ENCODE results near the gene CBFA2T3. TPM values are rescaled to one million over a fixed set of nuclear protein-coding genes. Genes with fewer than 3 reads are reported as not detected.
"Not testable (repeated sequence)": the region's sequence is repeated elsewhere in the genome, so short reads cannot be mapped to it uniquely, and the experiment has no call there.

The CBFA2T3 gene
- total RNA-seq, 1 experiment from 2014 or later: 2.1 TPM

GRCh38 chr16:88895335-88895734, 81.7 kb downstream of the CBFA2T3 start:
- H3K27ac Mint-ChIP-seq (ENCODE audit: unreplicated experiment): no peak overlapping the region
- no peaks in the 10 kb centered on the region for H3K9me3 Mint-ChIP-seq (ENCODE audit: unreplicated experiment)
- BruUV-seq (replicated peaks): no TSS peak
- no peak for DNase-seq
- H3K27me3 ChIP-seq (replicated peaks; ENCODE audit: control insufficient read depth, insufficient read depth, low read length): no peaks in the 10 kb centered on the region
- no peaks in the 10 kb centered on the region for H3K4me1 Mint-ChIP-seq (ENCODE audit: low read depth, unreplicated experiment)
- peaks cover 6% of the 10 kb centered on the region for H3K27me3 Mint-ChIP-seq (ENCODE audit: insufficient read depth, unreplicated experiment)
- no peaks in the 10 kb centered on the region for H3K36me3 Mint-ChIP-seq (ENCODE audit: insufficient read depth, unreplicated experiment)
- H3K4me1 ChIP-seq: no peaks in the 10 kb centered on the region
- H3K9me3 ChIP-seq: no peaks in the 10 kb centered on the region
- H3K4me3 Mint-ChIP-seq (ENCODE audit: unreplicated experiment): no peak overlapping the region
- H3K36me3 ChIP-seq (ENCODE audit: control insufficient read depth, insufficient read depth, low read length): no peaks in the 10 kb centered on the region
- no peak overlapping the region for H3K4me3 ChIP-seq (ENCODE audit: low read depth, low read length)
- TF ChIP-seq CTCF (IDR thresholded peaks at IDR 0.05; ENCODE audit: insufficient read depth in 1 of 2, low read depth in 1 of 2, low read length in 1 of 2, severe bottlenecking in 1 of 2, unreplicated experiment in 1 of 2): no peak
- intact Hi-C loops (cut with micrococcal nuclease; ENCODE audit: unreplicated experiment): no loop called here
- POLR2A ChIA-PET: no interaction called here
- CTCF ChIA-PET: no interaction called here

- DNase-seq: no peak
- no peak overlapping the region for H3K27ac Mint-ChIP-seq (ENCODE audit: unreplicated experiment)
- Histone ChIP-seq H3K4me3 (ENCODE audit: low read depth, low read length) (no peak overlapping the region), H3K9me3 (no peaks in the 10 kb centered on the region), H3K4me1 (no peaks in the 10 kb centered on the region), H3K27me3 (replicated peaks; ENCODE audit: control insufficient read depth, insufficient read depth, low read length) (no peaks in the 10 kb centered on the region), H3K36me3 (ENCODE audit: control insufficient read depth, insufficient read depth, low read length) (no peaks in the 10 kb centered on the region)
- H3K4me1 Mint-ChIP-seq (ENCODE audit: low read depth, unreplicated experiment): no peaks in the 10 kb centered on the region
- no TSS peak for BruUV-seq (replicated peaks)
- intact Hi-C loops (cut with micrococcal nuclease; ENCODE audit: unreplicated experiment): no loop called here
- H3K9me3 Mint-ChIP-seq (ENCODE audit: unreplicated experiment): no peaks in the 10 kb centered on the region
- ChIA-PET POLR2A (interaction anchor here (0.5 kb wide), 1 partner anchor 38 kb away, joined by 3 read pairs; the partner anchor contains the start of genes GALNS and TRAPPC2L), CTCF (no interaction called here)
- no peak overlapping the region for H3K4me3 Mint-ChIP-seq (ENCODE audit: unreplicated experiment)
- no peak for TF ChIP-seq CTCF (IDR thresholded peaks at IDR 0.05; ENCODE audit: insufficient read depth in 1 of 2, low read depth in 1 of 2, low read length in 1 of 2, severe bottlenecking in 1 of 2, unreplicated experiment in 1 of 2)
- H3K27me3 Mint-ChIP-seq (ENCODE audit: insufficient read depth, unreplicated experiment): peaks cover 6% of the 10 kb centered on the region
- H3K36me3 Mint-ChIP-seq (ENCODE audit: insufficient read depth, unreplicated experiment): peaks cover 3% of the 10 kb centered on the region
Observed at GRCh38 chr16:88894681-88895300, 82.2 kb downstream of the CBFA2T3 start.

GRCh38 chr16:88894266-88894665, 82.7 kb downstream of the CBFA2T3 start:
- POLR2A ChIA-PET; DNase-seq; H3K27ac Mint-ChIP-seq (ENCODE audit: unreplicated experiment): not testable (repeated sequence)

More at GRCh38 chr16:88894266-88894665, 82.7 kb downstream of the CBFA2T3 start:
- H3K4me3 ChIP-seq (ENCODE audit: low read depth, low read length); H3K36me3 Mint-ChIP-seq (ENCODE audit: insufficient read depth, unreplicated experiment); intact Hi-C loops (cut with micrococcal nuclease; ENCODE audit: unreplicated experiment); H3K36me3 ChIP-seq (ENCODE audit: control insufficient read depth, insufficient read depth, low read length); H3K9me3 ChIP-seq; H3K9me3 Mint-ChIP-seq (ENCODE audit: unreplicated experiment); H3K4me3 Mint-ChIP-seq (ENCODE audit: unreplicated experiment); H3K27me3 Mint-ChIP-seq (ENCODE audit: insufficient read depth, unreplicated experiment); BruUV-seq (replicated peaks); H3K4me1 Mint-ChIP-seq (ENCODE audit: low read depth, unreplicated experiment); H3K4me1 ChIP-seq; H3K27me3 ChIP-seq (replicated peaks; ENCODE audit: control insufficient read depth, insufficient read depth, low read length); CTCF ChIA-PET: not testable (repeated sequence)

Measured in Caco-2 (cell line).